ENCODE measurements around the gene SH3GL1.

SH3GL1 gene

DNA sequence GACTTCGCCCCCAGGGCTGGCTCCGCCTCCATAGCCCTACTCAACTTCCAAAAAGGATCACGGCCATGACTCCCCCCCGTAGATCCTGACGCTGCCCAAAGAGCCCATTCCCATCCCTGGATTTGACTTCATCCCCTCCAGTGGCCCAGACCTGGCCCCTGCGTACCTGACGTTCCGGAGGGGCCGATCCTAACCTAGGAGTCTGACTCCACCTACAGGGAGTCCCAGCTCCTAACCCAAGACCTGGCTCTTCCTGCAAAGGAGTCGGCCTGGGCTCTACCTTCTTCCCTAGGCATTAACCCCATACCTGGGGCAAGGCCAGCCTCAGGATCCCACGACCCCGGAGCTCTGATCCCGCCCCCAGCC, 72.5 kb downstream of the SH3GL1 start:
- H3K27ac ChIP-seq = no peak overlapping the region
- no peaks in the 10 kb centered on the region for H3K27me3 ChIP-seq (ENCODE audit: insufficient read depth, low read depth)
- no peak overlapping the region for H3K4me3 ChIP-seq (IDR thresholded peaks at IDR 0.05; ENCODE audit: insufficient read depth, low read depth, low read length)
- no peak overlapping the region; the same call in 1 of the 2 replicates for H3K4me2 ChIP-seq
- TF ChIP-seq, protein P1, sequence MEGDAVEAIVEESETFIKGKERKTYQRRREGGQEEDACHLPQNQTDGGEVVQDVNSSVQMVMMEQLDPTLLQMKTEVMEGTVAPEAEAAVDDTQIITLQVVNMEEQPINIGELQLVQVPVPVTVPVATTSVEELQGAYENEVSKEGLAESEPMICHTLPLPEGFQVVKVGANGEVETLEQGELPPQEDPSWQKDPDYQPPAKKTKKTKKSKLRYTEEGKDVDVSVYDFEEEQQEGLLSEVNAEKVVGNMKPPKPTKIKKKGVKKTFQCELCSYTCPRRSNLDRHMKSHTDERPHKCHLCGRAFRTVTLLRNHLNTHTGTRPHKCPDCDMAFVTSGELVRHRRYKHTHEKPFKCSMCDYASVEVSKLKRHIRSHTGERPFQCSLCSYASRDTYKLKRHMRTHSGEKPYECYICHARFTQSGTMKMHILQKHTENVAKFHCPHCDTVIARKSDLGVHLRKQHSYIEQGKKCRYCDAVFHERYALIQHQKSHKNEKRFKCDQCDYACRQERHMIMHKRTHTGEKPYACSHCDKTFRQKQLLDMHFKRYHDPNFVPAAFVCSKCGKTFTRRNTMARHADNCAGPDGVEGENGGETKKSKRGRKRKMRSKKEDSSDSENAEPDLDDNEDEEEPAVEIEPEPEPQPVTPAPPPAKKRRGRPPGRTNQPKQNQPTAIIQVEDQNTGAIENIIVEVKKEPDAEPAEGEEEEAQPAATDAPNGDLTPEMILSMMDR (conservative IDR thresholded peaks at IDR 0.05; ENCODE audit: low read depth, low read length) = no peak
- H3K36me3 ChIP-seq (ENCODE audit: insufficient read depth) = no peaks in the 10 kb centered on the region
- no peaks in the 10 kb centered on the region for H3K4me1 ChIP-seq (ENCODE audit: low read depth, poor library complexity, severe bottlenecking)
- no peaks in the 10 kb centered on the region for H3K79me2 ChIP-seq (ENCODE audit: insufficient read depth, low read depth)
- H3K9ac ChIP-seq = no peak overlapping the region
- H4K20me1 ChIP-seq (ENCODE audit: insufficient read depth) = no peaks in the 10 kb centered on the region
- H2AFZ ChIP-seq (ENCODE audit: low read depth) = no peak overlapping the region

DNA sequence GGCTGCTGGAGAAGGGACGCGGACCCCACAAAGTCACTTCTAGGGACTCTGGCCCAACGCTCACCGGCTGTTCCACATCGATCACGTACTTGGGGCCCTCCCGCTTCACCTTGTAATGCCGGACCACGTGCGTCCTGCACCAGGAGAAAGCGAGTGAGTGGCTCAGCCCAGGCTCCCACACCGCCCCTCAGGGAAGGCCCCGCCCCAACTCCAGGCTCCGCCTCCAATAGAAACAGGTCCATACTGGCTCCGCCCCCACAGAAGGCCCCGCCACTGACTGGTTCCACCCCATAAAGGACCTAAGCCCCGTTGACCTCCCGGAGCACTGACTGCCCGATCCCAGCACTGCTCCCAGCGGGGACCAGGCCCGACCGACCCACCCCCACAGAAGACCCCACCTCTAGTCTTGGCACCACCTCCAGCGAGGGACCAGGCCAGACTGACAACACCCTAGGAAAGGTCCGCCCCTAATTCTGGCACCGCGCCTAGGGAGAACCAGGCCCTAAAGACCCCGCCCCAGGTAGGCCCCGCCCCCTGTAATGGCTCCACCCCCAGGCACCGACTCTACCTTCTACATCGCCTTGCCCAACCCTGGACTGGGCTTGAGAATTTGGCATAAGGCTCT, 73.0 kb downstream of the SH3GL1 start:
- no peaks in the 10 kb centered on the region for H3K27me3 ChIP-seq (ENCODE audit: insufficient read depth, low read depth)
- no peaks in the 10 kb centered on the region for H3K36me3 ChIP-seq (ENCODE audit: insufficient read depth)
- no peak overlapping the region for H3K27ac ChIP-seq
- H3K4me3 ChIP-seq (IDR thresholded peaks at IDR 0.05; ENCODE audit: insufficient read depth, low read depth, low read length) = no peak overlapping the region
- no peaks in the 10 kb centered on the region for H3K4me1 ChIP-seq (ENCODE audit: low read depth, poor library complexity, severe bottlenecking)
- peak overlapping the region; percentile 44; the same call in 1 of the 2 replicates for H2AFZ ChIP-seq (ENCODE audit: low read depth)
- no peaks in the 10 kb centered on the region for H4K20me1 ChIP-seq (ENCODE audit: insufficient read depth)
- TF ChIP-seq, protein P1 (conservative IDR thresholded peaks at IDR 0.05; ENCODE audit: low read depth, low read length) = no peak
- H3K4me2 ChIP-seq = no peak overlapping the region; the same call in 1 of the 2 replicates
- H3K9ac ChIP-seq = no peak overlapping the region
- H3K79me2 ChIP-seq (ENCODE audit: insufficient read depth, low read depth) = no peaks in the 10 kb centered on the region

DNA sequence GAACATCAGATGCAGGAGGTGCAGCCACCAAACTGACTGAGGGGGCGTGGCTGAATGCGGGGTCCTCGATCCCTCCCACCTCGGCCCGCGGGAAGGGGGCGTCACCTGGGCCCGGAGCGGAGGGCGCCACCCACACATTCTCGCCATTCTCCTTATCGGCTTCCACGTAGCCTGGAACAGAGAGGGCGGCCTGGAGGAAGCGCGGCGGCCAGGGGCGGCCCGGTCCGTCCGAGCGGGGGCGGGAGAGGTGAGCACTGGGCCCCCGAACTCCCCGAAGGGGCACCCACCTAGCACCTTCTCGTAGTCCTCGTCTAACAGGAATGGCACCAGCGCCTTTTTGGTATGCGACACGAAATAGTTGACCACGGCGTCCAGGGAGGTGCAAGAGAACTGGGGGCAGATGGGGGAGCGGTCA, 73.5 kb downstream of the SH3GL1 start:
- H3K27ac ChIP-seq = no peak overlapping the region
- no peaks in the 10 kb centered on the region for H3K27me3 ChIP-seq (ENCODE audit: insufficient read depth, low read depth)
- H4K20me1 ChIP-seq (ENCODE audit: insufficient read depth) = no peaks in the 10 kb centered on the region
- no peaks in the 10 kb centered on the region for H3K4me1 ChIP-seq (ENCODE audit: low read depth, poor library complexity, severe bottlenecking)
- H3K4me3 ChIP-seq (IDR thresholded peaks at IDR 0.05; ENCODE audit: insufficient read depth, low read depth, low read length) = no peak overlapping the region
- TF ChIP-seq, protein P1 (conservative IDR thresholded peaks at IDR 0.05; ENCODE audit: low read depth, low read length) = no peak
- no peak overlapping the region for H3K4me2 ChIP-seq
- no peak overlapping the region for H3K9ac ChIP-seq
- no peaks in the 10 kb centered on the region for H3K79me2 ChIP-seq (ENCODE audit: insufficient read depth, low read depth)
- H3K36me3 ChIP-seq (ENCODE audit: insufficient read depth) = no peaks in the 10 kb centered on the region
- peak overlapping the region; percentile 44; the same call in 1 of the 2 replicates for H2AFZ ChIP-seq (ENCODE audit: low read depth)

DNA sequence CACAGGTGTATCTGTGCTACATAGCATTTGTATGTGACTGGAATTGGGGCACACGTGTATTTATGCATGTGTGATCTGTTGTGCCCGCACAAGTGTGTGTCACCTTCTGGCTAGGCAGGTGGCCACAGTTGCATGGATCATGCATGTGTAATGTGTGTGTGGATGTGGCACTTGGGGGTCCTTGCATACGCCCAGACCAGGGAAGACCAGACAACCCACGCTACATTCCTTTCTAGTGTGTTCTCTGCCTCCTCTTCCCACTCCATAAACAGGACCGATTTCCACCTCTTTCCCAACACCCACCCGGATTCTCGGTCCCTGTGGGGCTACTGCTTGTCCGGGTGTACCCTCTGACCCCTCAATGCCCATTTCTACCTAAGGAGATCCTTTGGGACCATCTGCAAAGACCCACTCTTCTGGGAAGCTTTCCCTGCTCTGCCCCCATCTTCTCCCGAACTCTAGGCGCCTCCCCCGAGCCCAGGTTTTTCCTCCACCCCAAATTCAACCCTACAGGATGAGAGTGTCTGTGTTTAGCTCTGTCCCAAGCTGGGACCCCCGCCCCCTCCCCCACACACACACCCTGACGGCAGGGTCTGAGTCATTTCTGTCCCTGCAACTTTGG, 74.0 kb downstream of the SH3GL1 start:
- Histone ChIP-seq H3K79me2 (ENCODE audit: insufficient read depth, low read depth) (no peaks in the 10 kb centered on the region), H3K27me3 (ENCODE audit: insufficient read depth, low read depth) (no peaks in the 10 kb centered on the region), H3K4me2 (no peak overlapping the region), H4K20me1 (ENCODE audit: insufficient read depth) (no peaks in the 10 kb centered on the region), H3K9ac (no peak overlapping the region), H3K4me3 (IDR thresholded peaks at IDR 0.05; ENCODE audit: insufficient read depth, low read depth, low read length) (no peak overlapping the region), H3K27ac (no peak overlapping the region), H3K4me1 (ENCODE audit: low read depth, poor library complexity, severe bottlenecking) (no peaks in the 10 kb centered on the region), H3K36me3 (ENCODE audit: insufficient read depth) (no peaks in the 10 kb centered on the region), H2AFZ (ENCODE audit: low read depth) (no peak overlapping the region)
- TF ChIP-seq, protein P1 (conservative IDR thresholded peaks at IDR 0.05; ENCODE audit: low read depth, low read length) = no peak

All from KMS-11 (cell line).